K562 (cell line): ENCODE data around the gene SEMA6D.

Experiments used
- EP300 ChIP-seq: IDR thresholded peaks from 2 replicates; pipeline ENCODE4 v1.6.1; 2012; ENCODE audit warnings: low read length, improper control_type of control experiment
- HMG20B ChIP-seq: fragments of 250-450 bp; sonication (Bioruptor Pico); IDR thresholded peaks from 2 replicates; pipeline ENCODE4 v1.5.0; 2021; ENCODE audit warnings: mild to moderate bottlenecking
- PHF21A ChIP-seq: fragments of 450-650 bp; IDR thresholded peaks from 2 replicates; pipeline ENCODE4 v1.6.1; 2017; ENCODE audit warnings: low read depth, borderline replicate concordance
- POLR2AphosphoS5 ChIP-seq: IDR thresholded peaks from 2 replicates; pipeline ENCODE4 v1.6.1; 2011; ENCODE audit warnings: mild to moderate bottlenecking, low read depth, low read length, moderate library complexity; ENCODE audit not compliant: control insufficient read depth, insufficient read depth
- RAD21 ChIP-seq, 2 experiments: fragments of 250-450 bp in 1 of 2; fragments of 450-650 bp in 1 of 2; sonication (Bioruptor Pico) in 1 of 2; formaldehyde crosslinking in 1 of 2; IDR thresholded peaks in 1 of 2; conservative IDR thresholded peaks in 1 of 2; 2 replicates each; pipeline versions ENCODE4 v1.4.0 to v1.8.0; 2020 to 2022; ENCODE audit warnings: mild to moderate bottlenecking in 2 of 2, moderate library complexity in 1 of 2
- SMC3 ChIP-seq: conservative IDR thresholded peaks from 2 replicates; pipeline ENCODE4 v1.6.1; 2011; ENCODE audit warnings: low read depth, low read length, improper control_type of control experiment; ENCODE audit not compliant: insufficient read depth
- ZNF140 ChIP-seq: fragments of 250-450 bp; sonication (Bioruptor Pico); IDR thresholded peaks from 2 replicates; pipeline ENCODE4 v1.8.0; 2021; ENCODE audit warnings: moderate library complexity, mild to moderate bottlenecking, inconsistent platforms
- TF ChIP-seq, protein P1 (sequence below): fragments of 450-650 bp; formaldehyde crosslinking; IDR thresholded peaks from 2 replicates; pipeline ENCODE4 v1.4.0; 2022; ENCODE audit warnings: mild to moderate bottlenecking, moderate library complexity

DNA sequence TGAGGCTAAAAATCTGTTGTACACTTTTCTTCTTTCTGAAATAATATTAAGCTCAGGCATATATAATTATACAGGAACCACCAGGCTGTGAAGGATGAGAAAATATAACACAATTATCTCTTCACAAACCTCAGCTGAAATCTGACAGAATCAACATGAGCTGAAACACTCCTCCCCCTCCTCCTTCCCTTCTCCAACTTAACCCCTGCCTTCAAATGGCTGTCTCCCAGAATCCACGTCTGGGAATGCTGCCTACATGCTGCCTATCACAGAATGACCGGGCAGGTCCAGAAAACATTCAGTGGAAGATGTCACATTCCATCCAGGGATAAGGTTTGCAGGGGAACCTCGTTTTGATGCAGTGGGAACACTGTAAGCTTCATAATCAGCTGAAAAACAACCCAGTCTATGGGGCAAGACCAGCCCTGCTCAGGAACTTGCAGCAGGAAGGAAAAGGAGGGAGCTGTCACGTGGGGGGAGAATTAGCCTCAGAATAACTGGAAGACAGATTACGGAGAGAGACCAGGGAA, 44.0 kb upstream of the SEMA6D start:
- TF ChIP-seq POLR2AphosphoS5 (no peak), ZNF140 (CRISPR knock-in tag) (no peak), EP300 (no peak), HMG20B (CRISPR knock-in tag) (no peak), SMC3 (no peak), PHF21A (no peak), RAD21 (CRISPR knock-in tag; conservative IDR thresholded peaks at IDR 0.05 in 1 of 2, IDR thresholded peaks at IDR 0.05 in 1 of 2) (no peak)
- TF ChIP-seq, protein P1, sequence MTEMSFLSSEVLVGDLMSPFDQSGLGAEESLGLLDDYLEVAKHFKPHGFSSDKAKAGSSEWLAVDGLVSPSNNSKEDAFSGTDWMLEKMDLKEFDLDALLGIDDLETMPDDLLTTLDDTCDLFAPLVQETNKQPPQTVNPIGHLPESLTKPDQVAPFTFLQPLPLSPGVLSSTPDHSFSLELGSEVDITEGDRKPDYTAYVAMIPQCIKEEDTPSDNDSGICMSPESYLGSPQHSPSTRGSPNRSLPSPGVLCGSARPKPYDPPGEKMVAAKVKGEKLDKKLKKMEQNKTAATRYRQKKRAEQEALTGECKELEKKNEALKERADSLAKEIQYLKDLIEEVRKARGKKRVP = no peak
